Right hindlimb (tissue), 1 donor: ENCODE results near the gene STPG1.

Experiments used
- DNase-seq: peaks from one replicate; pipeline ENCODE4 v3.0.0-alpha.2; 2018

Gene STPG1

GRCh38 chr1:24391882-24392603 is 21.5 kb downstream of the STPG1 start:
- DNase-seq, result peak; percentile 61

GRCh38 chr1:24390924-24391782 is 22.4 kb downstream of the STPG1 start:
- DNase-seq, result peak; percentile 86

GRCh38 chr1:24389231-24389678 is 24.3 kb downstream of the STPG1 start:
- no peak for DNase-seq

GRCh38 chr1:24388331-24388885 is 25.2 kb downstream of the STPG1 start:
- DNase-seq, result no peak

GRCh38 chr1:24387636-24388175 is 25.9 kb downstream of the STPG1 start:
- no peak for DNase-seq

GRCh38 chr1:24386931-24387330 is 26.7 kb downstream of the STPG1 start:
- DNase-seq, result no peak

- peak; percentile 40 for DNase-seq
Measured at GRCh38 chr1:24386241-24386640, 27.3 kb downstream of the STPG1 start.

- DNase-seq, result no peak
Measured at GRCh38 chr1:24385160-24385940, 28.2 kb downstream of the STPG1 start.

- no peak for DNase-seq
Measured at GRCh38 chr1:24384251-24385090, 29.1 kb downstream of the STPG1 start.

GRCh38 chr1:24383381-24383940 is 30.1 kb downstream of the STPG1 start:
- DNase-seq, result no peak

GRCh38 chr1:24382165-24382577 is 31.4 kb downstream of the STPG1 start:
- DNase-seq, result no peak

- no peak for DNase-seq
Measured at GRCh38 chr1:24381256-24381655, 32.3 kb downstream of the STPG1 start.

GRCh38 chr1:24380508-24380907 is 33.1 kb downstream of the STPG1 start:
- DNase-seq, result no peak

- DNase-seq, result no peak
Measured at GRCh38 chr1:24379733-24380315, 33.8 kb downstream of the STPG1 start.

GRCh38 chr1:24374891-24375786 is 38.4 kb downstream of the STPG1 start:
- DNase-seq, result no peak

- DNase-seq, result no peak
Measured at GRCh38 chr1:24373710-24374109, 39.9 kb downstream of the STPG1 start.

- no peak for DNase-seq
Measured at GRCh38 chr1:24373044-24373443, 40.5 kb downstream of the STPG1 start.

- no peak for DNase-seq
Measured at GRCh38 chr1:24369801-24370200, 43.8 kb downstream of the STPG1 start.

- no peak for DNase-seq
Measured at GRCh38 chr1:24369199-24369598, 44.4 kb downstream of the STPG1 start.

- DNase-seq, result no peak
Measured at GRCh38 chr1:24366707-24367106, 46.9 kb downstream of the STPG1 start.
